ENCODE data around the gene UNC13A. TPM values are rescaled to one million over a fixed set of nuclear protein-coding genes. Genes with fewer than 3 reads are reported as not detected.

UNC13A gene
- total RNA-seq, 1 experiment from 2014 or later, result 0.12 TPM

- no peak for DNase-seq (ENCODE audit: low read depth)
Observed at GRCh38 chr19:17626456-17627015, 61.6 kb downstream of the UNC13A start.

DNA sequence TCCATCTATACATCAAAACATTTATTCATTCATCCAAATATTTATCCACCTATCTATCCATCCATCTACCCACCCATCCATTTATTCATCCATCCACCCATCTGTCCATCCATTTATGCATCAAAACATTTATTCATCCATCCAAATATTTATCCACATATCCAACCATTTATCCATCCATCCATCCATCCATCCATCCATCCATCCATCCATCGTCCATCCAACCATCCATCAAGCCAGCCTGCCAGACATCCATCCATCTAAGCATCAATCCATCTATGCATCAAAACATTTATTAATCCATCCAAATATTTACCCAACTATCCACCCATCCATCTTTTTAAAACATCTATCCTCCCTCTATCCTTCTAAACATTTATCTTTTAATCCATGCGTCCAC lies 62.2 kb downstream of the UNC13A start:
- no peak for DNase-seq (ENCODE audit: low read depth)

GRCh38 chr19:17625043-17625442 lies 63.1 kb downstream of the UNC13A start:
- no peak for DNase-seq (ENCODE audit: low read depth)

DNA sequence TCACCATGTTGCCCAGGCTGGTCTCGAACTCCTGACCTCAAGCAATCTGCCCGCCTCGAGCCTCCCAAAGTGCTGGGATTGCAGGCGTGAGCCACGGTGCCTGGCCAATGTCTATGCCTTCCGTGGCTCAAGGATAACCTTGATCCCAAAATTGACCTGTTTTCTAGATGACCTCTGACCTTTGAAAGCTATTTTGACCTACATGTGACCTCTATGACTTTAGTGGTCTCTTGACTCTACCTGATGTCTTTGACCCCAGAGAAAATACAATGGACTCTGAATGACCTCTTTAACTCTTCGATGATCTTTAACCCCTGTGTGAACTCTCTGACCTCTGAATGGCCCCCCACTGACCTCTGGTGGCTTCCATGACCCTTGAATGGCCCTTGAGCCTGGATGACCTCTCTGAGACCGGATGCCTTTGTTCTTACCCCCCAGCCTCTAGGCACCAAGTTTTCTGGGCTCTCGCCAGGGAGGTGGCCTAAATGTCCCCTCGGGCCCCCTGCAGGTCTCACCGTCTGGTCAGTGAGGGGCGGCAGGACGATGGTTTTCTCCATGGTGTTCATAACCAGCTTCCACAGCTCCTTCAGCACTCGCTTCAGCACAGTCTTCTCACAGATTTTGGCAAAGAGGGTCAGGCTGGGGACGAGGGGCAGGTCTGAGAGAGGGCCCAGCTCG lies 63.7 kb downstream of the UNC13A start:
- no peak for DNase-seq (ENCODE audit: low read depth)

- DNase-seq (ENCODE audit: low read depth), result no peak
Observed at GRCh38 chr19:17623224-17623935, 64.8 kb downstream of the UNC13A start.

GRCh38 chr19:17620696-17621095 lies 67.5 kb downstream of the UNC13A start:
- DNase-seq (ENCODE audit: low read depth), result no peak

DNA sequence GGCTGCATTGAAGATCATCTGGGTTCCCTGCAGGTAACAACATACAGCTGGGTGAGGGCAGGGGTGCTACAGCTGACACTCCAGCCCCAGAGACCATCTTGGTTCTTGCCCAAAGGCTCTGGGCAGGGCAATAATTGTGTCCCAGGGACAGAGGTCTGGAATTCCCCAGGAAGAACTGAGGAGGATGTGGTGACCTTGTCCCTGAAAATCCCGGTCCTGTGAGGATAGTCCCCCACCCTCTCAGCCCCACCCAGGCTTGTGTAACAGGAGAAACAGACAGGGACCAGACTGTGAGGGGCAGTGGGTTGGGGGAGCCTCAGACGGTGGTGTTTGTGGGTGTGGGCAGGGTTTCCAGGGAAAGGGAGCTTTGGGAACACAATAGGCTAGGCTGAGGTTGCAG lies 69.2 kb downstream of the UNC13A start:
- peak; percentile 24 for DNase-seq (ENCODE audit: low read depth)

GRCh38 chr19:17618281-17618903 lies 69.8 kb downstream of the UNC13A start:
- DNase-seq (ENCODE audit: low read depth), result no peak

GRCh38 chr19:17617807-17618192 lies 70.4 kb downstream of the UNC13A start:
- no peak for DNase-seq (ENCODE audit: low read depth)

- peak; percentile 25 for DNase-seq (ENCODE audit: low read depth)
Observed at GRCh38 chr19:17616961-17617806, 71.0 kb downstream of the UNC13A start.

GRCh38 chr19:17616686-17616960 lies 71.5 kb downstream of the UNC13A start:
- no peak for DNase-seq (ENCODE audit: low read depth)

DNA sequence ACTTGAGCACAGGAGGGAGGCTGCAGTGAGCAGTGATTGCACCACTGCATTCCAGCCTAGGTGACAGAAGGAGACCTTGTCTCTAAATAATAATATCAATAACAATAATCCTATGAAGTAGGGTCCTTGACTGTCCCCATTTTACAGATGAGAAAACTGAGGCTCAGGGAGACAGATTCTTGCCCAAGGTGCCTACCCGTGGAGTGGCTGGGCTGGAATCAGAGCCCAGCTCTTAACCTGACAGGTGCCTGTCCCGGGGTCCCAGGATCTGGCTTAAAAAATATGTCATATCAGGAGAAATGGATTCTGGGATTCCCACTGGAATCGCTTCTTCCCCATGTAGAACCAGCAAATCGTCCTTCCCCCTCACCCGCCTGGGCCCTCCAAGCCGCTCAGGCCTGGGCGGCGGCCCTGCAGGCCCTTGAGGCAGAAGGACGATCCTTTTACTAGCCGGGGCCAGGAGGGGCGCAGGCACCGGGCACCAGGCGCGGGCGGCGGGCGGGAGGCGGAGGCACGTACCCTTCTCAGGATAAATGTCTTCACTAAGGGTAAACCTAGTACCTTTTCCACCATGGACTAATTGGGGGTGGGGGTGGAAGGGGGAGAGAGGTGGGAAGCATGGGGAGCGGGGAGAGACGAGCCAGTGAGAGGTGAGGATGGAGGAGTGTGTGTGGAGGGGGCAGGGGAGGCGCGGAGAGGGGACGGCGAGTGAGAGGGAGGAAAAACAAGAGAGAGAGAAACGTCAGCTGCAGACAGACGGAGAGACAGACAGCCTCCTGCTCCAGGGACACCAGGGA lies 72.1 kb downstream of the UNC13A start:
- DNase-seq (ENCODE audit: low read depth), result no peak

DNA sequence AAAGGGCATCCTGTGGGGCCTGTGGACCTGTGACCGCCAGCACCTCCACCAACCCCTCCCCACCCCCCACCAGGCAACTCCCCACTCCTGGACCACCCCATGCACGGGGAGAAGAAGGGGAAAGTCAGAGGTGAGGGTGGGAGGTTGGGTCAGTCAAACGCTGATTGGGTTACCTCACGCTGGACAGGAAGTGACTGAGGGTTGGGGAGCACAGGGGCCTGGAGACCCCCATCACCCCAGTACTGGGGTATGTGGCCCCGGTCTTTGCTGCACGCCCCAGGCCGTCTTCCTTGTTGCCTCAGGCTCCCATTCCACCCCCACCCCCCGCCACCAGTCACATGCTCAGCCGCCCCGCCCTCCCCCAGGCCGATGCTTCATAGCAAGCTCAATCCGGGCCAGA lies 73.7 kb downstream of the UNC13A start:
- DNase-seq (ENCODE audit: low read depth), result no peak

DNA sequence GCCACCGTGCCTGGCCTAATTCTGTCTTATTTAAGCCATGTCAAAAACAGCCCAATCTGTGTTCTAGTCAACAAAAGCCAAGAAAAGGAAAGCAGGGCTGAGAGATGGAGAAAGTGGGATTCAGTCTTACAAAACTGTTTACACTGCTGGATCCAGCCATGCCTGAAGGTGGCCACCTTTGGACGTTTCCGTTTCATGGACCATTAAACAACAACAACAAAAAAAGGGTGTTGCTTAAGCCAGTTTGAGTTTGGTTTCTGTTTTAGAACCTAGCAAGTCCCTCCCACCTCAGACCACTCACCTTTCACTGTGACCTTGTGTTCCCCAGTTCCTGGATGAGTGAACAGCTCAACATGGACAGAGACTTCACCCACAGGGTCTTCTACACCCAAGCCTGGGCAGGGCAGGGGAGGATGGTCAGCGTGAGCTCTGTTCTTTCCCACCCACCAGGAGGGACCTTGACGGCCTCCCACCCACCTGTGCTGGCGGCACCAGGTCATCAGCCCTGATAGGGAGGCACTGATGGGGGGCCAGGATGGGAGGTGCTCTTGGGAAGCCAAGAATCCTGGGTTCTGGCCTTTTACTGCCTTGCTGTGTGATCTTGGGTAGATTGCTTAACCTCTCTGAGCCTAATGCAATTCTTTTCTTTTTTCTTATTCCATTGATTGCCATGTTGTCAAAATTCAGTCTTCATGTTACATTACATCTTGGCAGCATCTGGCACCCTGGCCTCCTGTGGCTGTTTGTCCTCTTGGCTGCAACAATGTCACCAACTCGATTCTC lies 76.5 kb downstream of the UNC13A start:
- DNase-seq (ENCODE audit: low read depth), result no peak

GRCh38 chr19:17610384-17610783 lies 77.8 kb downstream of the UNC13A start:
- peak; percentile 26 for DNase-seq (ENCODE audit: low read depth)

DNA sequence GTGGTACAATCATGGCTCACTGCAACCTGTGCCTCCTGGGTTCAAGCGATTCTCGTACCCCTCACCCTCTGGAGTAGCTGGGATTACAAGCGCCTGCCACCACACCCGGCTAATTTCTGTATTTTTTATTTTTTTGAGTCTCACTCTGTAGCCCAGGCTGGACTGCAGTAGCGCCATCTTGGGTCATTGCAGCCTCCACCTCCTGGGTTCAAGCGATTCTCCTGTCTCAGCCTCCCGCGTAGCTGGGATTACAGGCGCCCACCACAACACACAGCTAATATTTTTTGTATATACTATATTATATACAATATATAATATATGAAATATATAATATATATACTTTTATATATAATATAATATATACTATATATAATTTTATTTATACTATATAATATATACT lies 80.2 kb downstream of the UNC13A start:
- no peak for DNase-seq (ENCODE audit: low read depth)

GRCh38 chr19:17606590-17607185 lies 81.5 kb downstream of the UNC13A start:
- DNase-seq (ENCODE audit: low read depth), result no peak

GRCh38 chr19:17605761-17606589 lies 82.2 kb downstream of the UNC13A start:
- peak; percentile 79 for DNase-seq (ENCODE audit: low read depth)

GRCh38 chr19:17605117-17605516 lies 83.0 kb downstream of the UNC13A start:
- no peak for DNase-seq (ENCODE audit: low read depth)

Measured in RPMI7951 (cell line).